ENCODE data around the gene NOS3. TPM values are rescaled to one million over a fixed set of nuclear protein-coding genes. Genes with fewer than 3 reads are reported as not detected.

The NOS3 gene
- total RNA-seq, 2 experiments from 2014 or later, result 9.1 to 9.7 TPM

DNA sequence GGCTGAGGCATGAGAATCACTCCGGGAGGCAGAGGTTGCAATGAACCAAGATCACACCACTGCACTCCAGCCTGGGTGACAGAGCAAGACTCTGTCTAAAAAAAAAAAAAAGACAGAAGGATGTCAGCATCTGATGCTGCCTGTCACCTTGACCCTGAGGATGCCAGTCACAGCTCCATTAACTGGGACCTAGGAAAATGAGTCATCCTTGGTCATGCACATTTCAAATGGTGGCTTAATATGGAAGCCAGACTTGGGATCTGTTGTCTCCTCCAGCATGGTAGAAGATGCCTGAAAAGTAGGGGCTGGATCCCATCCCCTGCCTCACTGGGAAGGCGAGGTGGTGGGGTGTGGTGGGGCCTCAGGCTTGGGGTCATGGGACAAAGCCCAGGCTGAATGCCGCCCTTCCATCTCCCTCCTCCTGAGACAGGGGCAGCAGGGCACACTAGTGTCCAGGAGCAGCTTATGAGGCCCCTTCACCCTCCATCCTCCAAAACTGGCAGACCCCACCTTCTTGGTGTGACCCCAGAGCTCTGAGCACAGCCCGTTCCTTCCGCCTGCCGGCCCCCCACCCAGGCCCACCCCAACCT is 1.3 kb downstream of the NOS3 start:
- ChIA-PET CTCF (interaction anchor here (1.2 to 2.0 kb wide), 4 partner anchors 7 to 94 kb away, joined by 3 to 7 read pairs (median 6); no protein-coding TSS in a partner anchor), POLR2A (no interaction called here)

DNA sequence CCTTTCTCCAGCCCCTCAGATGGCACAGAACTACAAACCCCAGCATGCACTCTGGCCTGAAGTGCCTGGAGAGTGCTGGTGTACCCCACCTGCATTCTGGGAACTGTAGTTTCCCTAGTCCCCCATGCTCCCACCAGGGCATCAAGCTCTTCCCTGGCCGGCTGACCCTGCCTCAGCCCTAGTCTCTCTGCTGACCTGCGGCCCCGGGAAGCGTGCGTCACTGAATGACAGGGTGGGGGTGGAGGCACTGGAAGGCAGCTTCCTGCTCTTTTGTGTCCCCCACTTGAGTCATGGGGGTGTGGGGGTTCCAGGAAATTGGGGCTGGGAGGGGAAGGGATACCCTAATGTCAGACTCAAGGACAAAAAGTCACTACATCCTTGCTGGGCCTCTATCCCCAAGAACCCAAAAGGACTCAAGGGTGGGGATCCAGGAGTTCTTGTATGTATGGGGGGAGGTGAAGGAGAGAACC is 2.1 kb downstream of the NOS3 start:
- ChIA-PET POLR2A (no interaction called here), CTCF (interaction anchor here (0.6 to 2.0 kb wide), 6 partner anchors 8 to 95 kb away, joined by 3 to 7 read pairs (median 4); no protein-coding TSS in a partner anchor)

DNA sequence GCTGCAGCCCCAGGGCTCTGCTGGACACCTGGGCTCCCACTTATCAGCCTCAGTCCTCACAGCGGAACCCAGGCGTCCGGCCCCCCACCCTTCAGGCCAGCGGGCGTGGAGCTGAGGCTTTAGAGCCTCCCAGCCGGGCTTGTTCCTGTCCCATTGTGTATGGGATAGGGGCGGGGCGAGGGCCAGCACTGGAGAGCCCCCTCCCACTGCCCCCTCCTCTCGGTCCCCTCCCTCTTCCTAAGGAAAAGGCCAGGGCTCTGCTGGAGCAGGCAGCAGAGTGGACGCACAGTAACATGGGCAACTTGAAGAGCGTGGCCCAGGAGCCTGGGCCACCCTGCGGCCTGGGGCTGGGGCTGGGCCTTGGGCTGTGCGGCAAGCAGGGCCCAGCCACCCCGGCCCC is 2.7 kb downstream of the NOS3 start:
- ChIA-PET POLR2A (no interaction called here), CTCF (interaction anchor here (1.5 to 2.0 kb wide), 2 partner anchors 8 to 221 kb away, joined by 7 to 8 read pairs; no protein-coding TSS in a partner anchor)

DNA sequence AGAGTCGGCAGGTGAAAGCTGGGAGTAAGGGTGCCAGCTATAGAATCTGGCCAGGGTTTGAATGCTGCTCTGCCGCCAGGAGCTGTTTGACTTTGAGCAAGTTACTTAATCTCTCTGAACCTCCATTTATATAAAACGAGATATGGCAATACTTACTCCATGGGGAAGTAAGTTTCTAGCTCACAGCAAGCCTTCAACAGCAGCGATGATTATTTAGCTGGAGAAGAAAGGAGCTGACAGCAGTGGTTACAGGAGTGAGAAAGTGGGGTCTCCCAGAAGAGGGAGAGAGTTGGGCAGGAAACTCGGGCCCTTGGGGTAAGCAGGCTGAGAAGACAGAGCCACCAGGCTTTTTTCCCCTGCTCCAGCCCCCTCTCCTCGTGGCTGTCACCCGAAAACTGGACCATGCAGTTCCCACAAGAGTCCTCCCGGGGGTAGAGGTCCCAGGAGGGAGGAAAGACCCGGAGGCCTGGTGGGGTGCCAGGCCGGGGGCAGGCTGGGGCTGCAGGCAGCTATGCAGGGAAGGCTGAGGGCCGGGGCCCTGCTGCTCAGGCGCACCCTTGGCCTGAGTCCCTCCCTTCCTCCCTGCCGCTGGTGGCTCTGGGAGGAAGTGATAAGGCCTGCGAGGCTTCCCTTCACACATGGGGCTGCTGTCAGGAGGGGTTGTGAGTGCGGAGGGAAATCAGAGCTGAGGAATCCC is 3.5 kb downstream of the NOS3 start:
- CTCF ChIA-PET, result interaction anchor here (0.9 to 2.0 kb wide), 6 partner anchors 8 to 222 kb away, joined by 3 to 8 read pairs (median 6); no protein-coding TSS in a partner anchor
- POLR2A ChIA-PET, result no interaction called here

DNA sequence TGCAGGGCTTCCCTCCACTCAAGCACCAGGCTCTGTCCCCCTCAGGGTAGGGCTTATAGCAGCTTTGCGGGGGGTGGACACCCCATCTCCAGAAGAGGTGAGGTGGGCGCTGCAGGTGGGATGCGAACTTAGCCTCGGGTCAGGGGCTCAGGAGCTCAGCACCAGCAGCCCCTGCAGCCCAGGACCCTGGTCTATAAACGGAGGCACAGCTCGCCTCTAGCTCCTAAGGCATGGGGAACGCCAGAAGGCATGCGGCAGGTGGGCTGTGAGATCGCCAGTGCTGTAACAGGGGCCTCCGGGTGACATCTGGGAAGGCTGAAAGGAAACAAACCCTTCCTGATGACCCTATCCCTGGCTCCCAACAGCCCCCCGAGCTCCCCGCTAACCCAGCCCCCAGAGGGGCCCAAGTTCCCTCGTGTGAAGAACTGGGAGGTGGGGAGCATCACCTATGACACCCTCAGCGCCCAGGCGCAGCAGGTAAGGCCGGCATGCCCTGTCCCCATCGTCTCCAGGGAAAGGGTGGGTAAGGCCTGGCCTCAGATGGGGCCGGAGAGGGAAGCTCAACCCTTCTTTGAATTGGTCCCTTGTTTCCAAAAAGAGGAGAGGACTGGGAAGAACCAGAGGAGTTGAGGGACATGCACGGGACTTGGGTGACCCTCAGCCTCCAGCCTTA is 4.2 kb downstream of the NOS3 start:
- POLR2A ChIA-PET, result no interaction called here
- CTCF ChIA-PET, result interaction anchor here (0.9 to 1.5 kb wide), 6 partner anchors 9 to 223 kb away, joined by 3 to 8 read pairs (median 5); no protein-coding TSS in a partner anchor

DNA sequence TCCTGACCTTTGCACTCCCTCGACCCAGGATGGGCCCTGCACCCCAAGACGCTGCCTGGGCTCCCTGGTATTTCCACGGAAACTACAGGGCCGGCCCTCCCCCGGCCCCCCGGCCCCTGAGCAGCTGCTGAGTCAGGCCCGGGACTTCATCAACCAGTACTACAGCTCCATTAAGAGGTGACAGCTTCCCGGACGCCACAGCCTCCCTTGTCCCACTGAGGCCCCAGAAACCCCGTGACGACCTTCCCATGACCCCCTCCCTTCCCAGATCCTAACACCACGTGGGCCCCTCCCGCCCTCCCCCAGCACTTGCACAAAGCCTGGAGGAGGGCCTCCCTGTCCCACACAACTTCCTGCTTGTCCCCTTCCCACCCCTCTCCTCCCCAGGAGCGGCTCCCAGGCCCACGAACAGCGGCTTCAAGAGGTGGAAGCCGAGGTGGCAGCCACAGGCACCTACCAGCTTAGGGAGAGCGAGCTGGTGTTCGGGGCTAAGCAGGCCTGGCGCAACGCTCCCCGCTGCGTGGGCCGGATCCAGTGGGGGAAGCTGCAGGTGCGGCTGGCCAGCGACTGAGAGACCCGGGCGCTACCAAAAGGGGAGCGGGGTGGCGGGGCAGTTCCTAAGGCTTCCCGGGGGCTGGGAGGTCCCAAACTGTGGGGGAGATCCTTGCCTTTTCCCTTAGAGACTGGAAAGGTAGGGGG is 5.7 kb downstream of the NOS3 start:
- CTCF ChIA-PET, result interaction anchor here (1.1 kb wide), 2 partner anchors 13 to 22 kb away, joined by 3 to 4 read pairs; no protein-coding TSS in a partner anchor
- POLR2A ChIA-PET, result no interaction called here

DNA sequence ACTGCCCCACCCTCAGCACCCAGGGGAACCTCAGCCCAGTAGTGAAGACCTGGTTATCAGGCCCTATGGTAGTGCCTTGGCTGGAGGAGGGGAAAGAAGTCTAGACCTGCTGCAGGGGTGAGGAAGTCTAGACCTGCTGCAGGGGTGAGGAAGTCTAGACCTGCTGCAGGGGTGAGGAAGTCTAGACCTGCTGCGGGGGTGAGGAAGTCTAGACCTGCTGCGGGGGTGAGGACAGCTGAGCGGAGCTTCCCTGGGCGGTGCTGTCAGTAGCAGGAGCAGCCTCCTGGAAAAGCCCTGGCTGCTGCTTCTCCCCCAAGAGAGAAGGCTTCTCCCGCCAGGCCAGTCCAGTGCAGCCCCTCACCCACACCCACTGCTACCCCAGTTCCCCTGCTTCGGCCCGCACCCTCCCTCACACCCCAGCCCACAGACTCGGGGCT is 6.3 kb downstream of the NOS3 start:
- ChIA-PET POLR2A (no interaction called here), CTCF (interaction anchor here (1.1 to 2.0 kb wide), 3 partner anchors 12 to 21 kb away, joined by 3 to 8 read pairs (median 4); no protein-coding TSS in a partner anchor)

DNA sequence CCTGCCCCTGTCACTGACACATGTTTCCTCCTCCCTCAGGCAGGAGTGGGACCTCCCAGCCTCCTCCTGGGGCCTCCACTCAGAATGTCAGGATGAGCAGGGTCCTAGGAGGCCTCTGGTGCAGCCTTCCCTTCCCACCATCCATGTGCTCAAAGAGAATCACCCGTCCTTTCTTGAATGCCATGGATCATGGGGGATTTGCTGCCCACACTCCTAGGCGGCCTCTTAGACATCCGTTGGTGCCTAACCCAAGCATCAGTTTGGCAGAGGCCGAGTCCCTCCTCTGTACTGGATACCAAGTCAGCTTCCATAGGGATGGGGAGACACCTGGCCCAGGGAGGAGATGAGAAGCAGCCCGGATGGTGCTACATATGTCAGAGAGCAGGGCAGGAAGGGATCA is 7.0 kb downstream of the NOS3 start:
- ChIA-PET CTCF (interaction anchor here (1.1 to 2.0 kb wide), 2 partner anchors 11 to 20 kb away, joined by 3 to 8 read pairs; no protein-coding TSS in a partner anchor), POLR2A (no interaction called here)

DNA sequence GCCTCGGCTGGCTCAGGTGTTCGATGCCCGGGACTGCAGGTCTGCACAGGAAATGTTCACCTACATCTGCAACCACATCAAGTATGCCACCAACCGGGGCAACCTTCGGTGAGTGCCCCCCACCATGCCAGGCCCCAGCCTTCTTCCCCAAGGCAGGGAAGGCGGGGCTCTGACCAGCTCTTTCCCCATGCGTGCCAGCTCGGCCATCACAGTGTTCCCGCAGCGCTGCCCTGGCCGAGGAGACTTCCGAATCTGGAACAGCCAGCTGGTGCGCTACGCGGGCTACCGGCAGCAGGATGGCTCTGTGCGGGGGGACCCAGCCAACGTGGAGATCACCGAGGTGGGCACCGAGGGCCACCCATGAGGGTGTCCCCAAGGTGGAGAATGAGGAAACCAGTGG is 7.5 kb downstream of the NOS3 start:
- ChIA-PET CTCF (interaction anchor here (2.0 kb wide), 1 partner anchor 10 kb away, joined by 8 read pairs; no protein-coding TSS in a partner anchor), POLR2A (no interaction called here)

DNA sequence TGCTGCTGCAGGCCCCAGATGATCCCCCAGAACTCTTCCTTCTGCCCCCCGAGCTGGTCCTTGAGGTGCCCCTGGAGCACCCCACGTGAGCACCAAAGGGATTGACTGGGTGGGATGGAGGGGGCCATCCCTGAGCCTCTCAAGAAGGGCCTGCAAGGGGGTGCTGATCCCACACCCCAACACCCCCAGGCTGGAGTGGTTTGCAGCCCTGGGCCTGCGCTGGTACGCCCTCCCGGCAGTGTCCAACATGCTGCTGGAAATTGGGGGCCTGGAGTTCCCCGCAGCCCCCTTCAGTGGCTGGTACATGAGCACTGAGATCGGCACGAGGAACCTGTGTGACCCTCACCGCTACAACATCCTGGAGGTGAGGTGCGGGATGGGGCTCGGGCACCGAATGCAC is 8.2 kb downstream of the NOS3 start:
- CTCF ChIA-PET, result interaction anchor here (2.0 kb wide), 1 partner anchor 10 kb away, joined by 8 read pairs; no protein-coding TSS in a partner anchor
- POLR2A ChIA-PET, result no interaction called here

DNA sequence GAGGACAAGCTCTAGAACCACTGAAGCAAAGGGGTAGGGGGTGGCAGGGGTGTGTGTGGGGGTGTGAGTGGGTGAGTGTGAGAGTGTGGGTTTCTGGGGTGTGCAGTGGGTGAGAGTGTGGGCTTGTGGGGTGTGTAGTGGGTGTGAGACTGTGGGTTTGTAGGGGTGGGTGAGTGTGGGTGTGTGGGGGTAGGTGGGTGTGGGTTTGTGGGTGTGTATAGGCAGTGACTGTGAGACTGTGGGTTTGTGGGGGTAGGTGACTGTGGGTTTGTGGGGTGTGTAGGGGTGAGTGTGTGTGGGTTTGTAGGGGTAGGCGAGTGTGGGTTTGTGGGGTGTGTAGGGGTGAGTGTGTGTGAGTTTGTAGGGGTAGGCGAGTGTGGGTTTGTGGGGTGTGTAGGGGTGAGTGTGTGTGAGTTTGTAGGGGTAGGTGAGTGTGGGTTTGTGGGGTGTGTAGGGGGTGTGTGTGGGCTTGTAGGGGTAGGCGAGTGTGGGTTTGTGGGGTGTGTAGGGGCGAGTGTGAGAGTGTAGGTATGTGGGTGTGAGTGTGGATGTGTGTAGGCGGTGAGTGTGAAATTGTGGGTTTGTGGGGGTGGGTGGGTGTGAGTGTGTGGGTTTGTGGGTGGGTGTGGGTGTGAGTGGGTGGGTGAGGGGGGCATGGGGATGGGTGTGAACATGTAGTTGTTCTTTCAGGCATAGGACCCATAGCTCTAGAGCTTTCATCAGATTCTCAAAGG is 8.8 kb downstream of the NOS3 start:
- POLR2A ChIA-PET, result interaction anchor here (0.7 kb wide), 1 partner anchor 89 kb away, joined by 3 read pairs; no protein-coding TSS in a partner anchor
- CTCF ChIA-PET, result interaction anchor here (1.1 kb wide), 1 partner anchor 11 kb away, joined by 4 read pairs; no protein-coding TSS in a partner anchor

DNA sequence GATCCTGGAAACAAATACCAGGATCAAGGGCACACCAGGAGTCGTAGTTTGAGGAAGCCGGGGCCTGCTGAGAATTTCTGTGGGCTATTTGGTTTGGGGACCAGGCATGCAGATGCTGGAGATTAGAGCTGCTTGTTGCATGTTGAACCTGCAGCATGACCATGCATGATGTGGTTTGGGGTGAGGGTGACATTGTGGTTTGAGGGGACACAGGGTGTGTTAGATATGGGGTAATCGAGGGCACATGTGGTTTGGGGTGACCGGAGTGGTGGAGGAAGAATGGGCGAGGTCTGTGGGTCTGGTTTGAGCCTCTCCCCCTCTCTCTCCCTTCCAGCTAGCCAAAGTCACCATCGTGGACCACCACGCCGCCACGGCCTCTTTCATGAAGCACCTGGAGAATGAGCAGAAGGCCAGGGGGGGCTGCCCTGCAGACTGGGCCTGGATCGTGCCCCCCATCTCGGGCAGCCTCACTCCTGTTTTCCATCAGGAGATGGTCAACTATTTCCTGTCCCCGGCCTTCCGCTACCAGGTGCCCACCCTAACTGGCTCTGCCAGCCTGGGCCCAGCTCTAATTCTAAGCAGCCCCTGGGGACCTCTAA is 10.2 kb downstream of the NOS3 start:
- POLR2A ChIA-PET, result no interaction called here

DNA sequence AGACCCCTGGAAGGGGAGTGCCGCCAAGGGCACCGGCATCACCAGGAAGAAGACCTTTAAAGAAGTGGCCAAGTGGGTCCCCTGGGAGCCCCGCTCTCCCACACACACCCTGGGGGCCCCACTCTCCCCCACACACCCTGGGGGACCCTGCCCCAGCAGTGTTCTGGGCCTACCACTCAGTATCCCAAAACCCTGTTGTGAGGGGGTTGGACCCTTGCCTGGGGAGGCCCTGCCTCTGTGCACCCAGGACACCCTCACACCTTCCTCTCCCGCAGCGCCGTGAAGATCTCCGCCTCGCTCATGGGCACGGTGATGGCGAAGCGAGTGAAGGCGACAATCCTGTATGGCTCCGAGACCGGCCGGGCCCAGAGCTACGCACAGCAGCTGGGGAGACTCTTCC is 10.7 kb downstream of the NOS3 start:
- ChIA-PET POLR2A (no interaction called here), CTCF (no interaction called here)

More for the DNA sequence above, 10.2 kb downstream of the NOS3 start:
- CTCF ChIA-PET, result interaction anchor here (1.1 kb wide), 1 partner anchor 12 kb away, joined by 4 read pairs; no protein-coding TSS in a partner anchor

DNA sequence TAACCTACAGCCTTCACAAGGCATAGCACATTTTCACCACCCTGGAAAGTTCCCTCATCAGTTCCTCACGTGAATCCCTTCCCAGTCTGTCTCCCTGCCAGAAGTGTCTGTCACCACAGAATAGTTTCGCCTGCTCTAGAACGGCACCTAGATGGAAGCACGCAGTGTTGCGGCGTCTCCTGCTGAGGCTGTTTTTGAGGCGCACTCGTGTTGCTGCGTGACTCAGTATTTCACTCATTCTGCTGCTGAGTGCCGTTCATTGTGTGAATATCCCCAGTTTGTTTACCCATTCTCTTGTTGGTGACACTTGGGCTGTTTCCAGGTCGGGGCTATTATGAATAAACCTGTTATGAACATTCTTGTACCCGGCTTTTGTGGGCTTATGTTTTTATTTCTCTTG is 12.8 kb downstream of the NOS3 start:
- CTCF ChIA-PET, result no interaction called here

DNA sequence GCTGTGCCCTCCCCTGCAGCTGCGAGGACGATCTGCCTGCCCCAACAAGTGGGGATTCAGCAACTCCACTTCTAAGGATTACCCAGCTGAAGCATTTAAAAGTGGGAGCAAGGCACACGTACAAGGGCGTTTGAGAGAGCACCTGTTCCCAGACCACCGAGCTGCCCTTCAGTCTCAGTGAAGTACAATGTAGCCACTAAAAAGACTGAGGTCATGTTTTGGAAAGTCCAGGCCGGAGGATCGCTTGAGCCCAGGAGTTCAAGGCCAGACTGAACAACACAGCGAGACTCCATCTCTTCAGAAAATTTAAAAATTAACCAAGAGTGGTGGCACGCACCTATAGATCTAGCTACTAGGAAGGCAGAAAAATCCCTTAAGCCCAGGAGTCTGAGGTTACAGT is 14.7 kb downstream of the NOS3 start:
- ChIA-PET POLR2A (no interaction called here), CTCF (interaction anchor here (0.8 to 1.5 kb wide), 3 partner anchors 16 to 36 kb away, joined by 3 read pairs; no protein-coding TSS in a partner anchor)

More for the DNA sequence above, 12.8 kb downstream of the NOS3 start:
- POLR2A ChIA-PET, result no interaction called here

DNA sequence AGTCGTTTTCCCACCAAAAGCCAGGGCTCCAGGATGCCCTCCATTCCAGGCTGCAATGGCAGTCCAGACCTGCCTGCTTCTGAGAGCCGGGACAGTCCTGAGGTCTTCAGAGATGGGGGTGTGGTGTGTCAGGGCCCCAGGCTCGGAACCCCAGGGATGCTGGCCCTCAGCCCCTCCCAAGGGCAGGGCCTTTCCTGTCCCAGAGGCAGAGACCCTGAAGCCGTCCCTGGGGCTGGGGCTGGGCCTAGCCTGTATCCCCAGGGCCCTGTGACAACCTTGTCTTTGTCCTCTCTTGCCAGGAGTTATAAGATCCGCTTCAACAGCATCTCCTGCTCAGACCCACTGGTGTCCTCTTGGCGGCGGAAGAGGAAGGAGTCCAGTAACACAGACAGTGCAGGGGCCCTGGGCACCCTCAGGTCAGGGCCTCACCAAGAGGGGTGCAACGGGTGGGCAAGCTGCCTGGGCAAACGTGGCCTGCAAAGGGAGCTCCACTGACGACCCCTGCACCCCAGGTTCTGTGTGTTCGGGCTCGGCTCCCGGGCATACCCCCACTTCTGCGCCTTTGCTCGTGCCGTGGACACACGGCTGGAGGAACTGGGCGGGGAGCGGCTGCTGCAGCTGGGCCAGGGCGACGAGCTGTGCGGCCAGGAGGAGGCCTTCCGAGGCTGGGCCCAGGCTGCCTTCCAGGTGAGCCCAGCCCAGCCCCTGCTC is 15.9 kb downstream of the NOS3 start:
- ChIA-PET POLR2A (no interaction called here), CTCF (interaction anchor here (1.3 to 4.4 kb wide), 2 partner anchors 12 to 44 kb away, joined by 4 to 38 read pairs; no protein-coding TSS in a partner anchor)

DNA sequence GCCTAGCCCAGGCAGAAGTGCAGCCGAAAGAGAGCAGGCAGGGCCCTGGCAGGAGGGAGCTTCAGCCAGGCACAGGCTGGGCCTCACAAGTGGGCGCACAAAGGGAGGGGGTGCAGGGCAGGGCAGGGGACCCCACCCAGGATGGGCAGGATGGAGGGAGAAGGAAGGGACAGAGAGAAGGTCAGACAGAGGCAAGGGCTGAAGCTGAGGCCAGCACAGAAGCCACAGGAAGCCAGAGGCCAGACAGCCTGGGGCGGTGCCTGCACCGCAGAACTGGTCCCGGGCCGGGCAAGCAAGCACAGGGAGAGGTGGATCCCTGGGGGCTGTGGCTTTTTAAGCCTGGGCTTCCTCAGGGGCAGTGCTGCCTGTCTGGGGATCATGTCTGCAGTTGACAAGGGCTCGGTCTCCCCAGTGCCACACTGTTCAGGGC is 16.7 kb downstream of the NOS3 start:
- POLR2A ChIA-PET, result interaction anchor here (1.0 kb wide), 1 partner anchor 11 kb away, joined by 4 read pairs; no protein-coding TSS in a partner anchor
- CTCF ChIA-PET, result interaction anchor here (1.1 to 4.4 kb wide), 7 partner anchors 9 to 252 kb away, joined by 3 to 38 read pairs (median 5); no protein-coding TSS in a partner anchor
